LNCAP (cell line): Measurements from ENCODE around the gene ASTN2.

Source experiments
- CTCF ChIP-seq: fragments of 450-650 bp; IDR thresholded peaks from 2 replicates; pipeline ENCODE4 v1.5.1; 2017; ENCODE audit warnings: mild to moderate bottlenecking

ASTN2 gene

DNA sequence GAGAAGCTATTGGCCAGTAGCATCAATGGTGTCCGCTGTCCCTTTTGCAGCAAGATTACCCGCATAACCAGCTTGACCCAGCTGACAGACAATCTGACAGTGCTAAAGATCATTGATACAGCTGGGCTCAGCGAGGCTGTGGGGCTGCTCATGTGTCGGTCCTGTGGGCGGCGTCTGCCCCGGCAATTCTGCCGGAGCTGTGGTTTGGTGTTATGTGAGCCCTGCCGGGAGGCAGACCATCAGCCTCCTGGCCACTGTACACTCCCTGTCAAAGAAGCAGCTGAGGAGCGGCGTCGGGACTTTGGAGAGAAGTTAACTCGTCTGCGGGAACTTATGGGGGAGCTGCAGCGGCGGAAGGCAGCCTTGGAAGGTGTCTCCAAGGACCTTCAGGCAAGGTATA, 717.0 kb downstream of the ASTN2 start:
- TF ChIP-seq CTCF: no peak

- no peak for TF ChIP-seq CTCF
These were observed 717.5 kb downstream of the ASTN2 start for GRCh38 chr9:116697362-116697761.

- TF ChIP-seq CTCF: no peak
These were observed 719.4 kb downstream of the ASTN2 start for GRCh38 chr9:116695438-116695837.

- no peak for TF ChIP-seq CTCF
These were observed 720.0 kb downstream of the ASTN2 start for GRCh38 chr9:116694785-116695291.

DNA sequence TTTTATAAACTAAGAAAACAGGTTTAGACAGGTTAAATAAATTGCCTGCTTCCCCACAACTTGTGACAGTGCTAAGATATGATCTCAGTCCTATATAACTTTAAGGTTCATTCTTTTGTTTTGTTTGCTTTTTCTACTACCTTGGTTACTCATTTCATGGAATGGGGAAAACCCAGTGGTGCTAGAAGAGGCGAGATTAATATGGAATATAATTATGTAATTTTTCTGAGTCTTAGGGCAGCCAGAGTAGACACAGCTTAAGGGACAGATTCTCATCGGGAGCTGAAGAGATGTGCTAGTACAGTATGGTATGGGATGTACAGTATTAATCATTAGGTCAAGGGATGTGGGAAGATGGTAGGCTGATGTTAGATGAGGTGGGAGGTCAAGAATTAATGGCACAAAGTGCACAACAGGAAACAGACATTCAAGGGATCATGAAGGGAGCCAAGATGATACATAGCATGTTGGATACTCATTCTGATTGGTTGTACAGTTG, 721.6 kb downstream of the ASTN2 start:
- no peak for TF ChIP-seq CTCF

DNA sequence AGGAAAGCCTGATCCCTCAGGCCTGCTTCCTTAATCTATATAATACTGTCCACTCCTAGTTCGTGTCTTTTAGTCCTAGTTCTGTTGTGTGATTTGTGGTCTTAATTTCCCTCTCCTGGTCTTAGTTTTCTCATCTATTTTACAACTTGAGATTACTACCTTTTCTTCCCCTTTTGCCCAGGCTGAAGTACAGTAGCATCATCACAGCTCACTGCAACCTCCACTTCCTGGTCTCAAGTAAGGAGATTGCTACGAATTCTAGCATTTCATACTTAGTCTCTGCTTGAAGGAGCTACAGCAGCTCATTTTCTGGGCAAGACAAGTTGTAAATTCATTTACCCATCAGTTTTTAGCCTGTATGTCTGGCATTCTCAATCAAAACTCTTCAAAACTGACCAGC, 722.2 kb downstream of the ASTN2 start:
- no peak for TF ChIP-seq CTCF

DNA sequence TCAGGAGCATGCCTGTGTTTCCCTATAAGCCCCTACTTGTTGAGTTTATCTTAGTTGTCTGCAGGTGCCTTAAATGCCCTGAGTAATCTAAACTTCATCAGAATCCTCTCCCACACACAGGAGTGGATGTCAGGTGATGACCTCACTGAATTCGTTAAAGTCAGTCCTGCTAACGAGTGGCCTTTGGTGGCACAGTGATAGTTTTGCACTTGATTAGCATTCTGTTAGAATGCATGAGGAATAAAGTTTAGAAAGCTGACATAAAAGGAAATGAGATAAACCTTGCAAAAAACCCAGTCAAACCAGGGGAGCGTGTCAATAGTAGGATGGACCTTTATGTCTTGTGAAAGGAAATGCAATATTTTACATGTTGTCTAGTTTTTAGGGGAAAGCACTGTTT, 723.2 kb downstream of the ASTN2 start:
- no peak for TF ChIP-seq CTCF

- no peak for TF ChIP-seq CTCF
These were observed 725.3 kb downstream of the ASTN2 start for GRCh38 chr9:116689486-116690032.
